ENCODE measurements around the gene ADAMTS18.
"Not testable (repeated sequence)": the region's sequence is repeated elsewhere in the genome, so short reads cannot be mapped to it uniquely, and the experiment has no call there.

The ADAMTS18 gene

DNA sequence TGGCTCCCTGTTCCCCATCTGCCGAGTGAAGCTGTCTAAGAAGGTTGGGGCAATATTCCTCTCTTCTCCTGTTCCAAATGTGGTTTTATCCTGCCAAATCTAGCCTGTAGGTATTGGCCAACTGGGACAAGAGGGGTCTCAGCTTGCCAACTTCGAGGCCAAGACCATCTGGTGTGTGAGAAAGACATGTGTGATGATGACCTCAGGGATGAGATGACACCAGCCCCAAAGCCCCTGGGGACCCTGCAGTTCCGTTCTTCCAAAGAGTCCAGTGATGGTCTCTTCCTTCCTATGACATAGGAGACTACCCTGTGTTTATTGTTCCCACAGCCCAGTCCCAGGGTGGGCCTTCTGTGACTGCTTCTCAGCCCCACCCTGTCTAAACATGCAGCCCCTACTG lies 34.8 kb upstream of the ADAMTS18 start:
- Histone ChIP-seq H3K9me3 (ENCODE audit: insufficient read depth, low read length) (no peaks in the 10 kb centered on the region), H2AFZ (ENCODE audit: low read depth, low read length) (no peak overlapping the region), H3K9ac (ENCODE audit: low read length) (no peak overlapping the region), H3K27me3 (ENCODE audit: low read depth, low read length) (peaks cover 40% of the 10 kb centered on the region), H3K79me2 (ENCODE audit: low read length) (no peaks in the 10 kb centered on the region), H3K4me3 (ENCODE audit: low read length) (no peak overlapping the region), H3K4me1 (ENCODE audit: low read length) (no peaks in the 10 kb centered on the region), H4K20me1 (ENCODE audit: insufficient read depth, low read length) (no peaks in the 10 kb centered on the region), H3K36me3 (replicated peaks; ENCODE audit: low read depth, low read length) (no peaks in the 10 kb centered on the region), H3K4me2 (ENCODE audit: low read length) (no peak overlapping the region), H3K27ac (ENCODE audit: low read length) (no peak overlapping the region)
- TF ChIP-seq, protein P1, sequence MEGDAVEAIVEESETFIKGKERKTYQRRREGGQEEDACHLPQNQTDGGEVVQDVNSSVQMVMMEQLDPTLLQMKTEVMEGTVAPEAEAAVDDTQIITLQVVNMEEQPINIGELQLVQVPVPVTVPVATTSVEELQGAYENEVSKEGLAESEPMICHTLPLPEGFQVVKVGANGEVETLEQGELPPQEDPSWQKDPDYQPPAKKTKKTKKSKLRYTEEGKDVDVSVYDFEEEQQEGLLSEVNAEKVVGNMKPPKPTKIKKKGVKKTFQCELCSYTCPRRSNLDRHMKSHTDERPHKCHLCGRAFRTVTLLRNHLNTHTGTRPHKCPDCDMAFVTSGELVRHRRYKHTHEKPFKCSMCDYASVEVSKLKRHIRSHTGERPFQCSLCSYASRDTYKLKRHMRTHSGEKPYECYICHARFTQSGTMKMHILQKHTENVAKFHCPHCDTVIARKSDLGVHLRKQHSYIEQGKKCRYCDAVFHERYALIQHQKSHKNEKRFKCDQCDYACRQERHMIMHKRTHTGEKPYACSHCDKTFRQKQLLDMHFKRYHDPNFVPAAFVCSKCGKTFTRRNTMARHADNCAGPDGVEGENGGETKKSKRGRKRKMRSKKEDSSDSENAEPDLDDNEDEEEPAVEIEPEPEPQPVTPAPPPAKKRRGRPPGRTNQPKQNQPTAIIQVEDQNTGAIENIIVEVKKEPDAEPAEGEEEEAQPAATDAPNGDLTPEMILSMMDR (IDR thresholded peaks at IDR 0.05; ENCODE audit: low read depth, low read length) = no peak
- TF ChIP-seq EZH2phosphoT487 (IDR thresholded peaks at IDR 0.05; ENCODE audit: low read depth) = no peak

DNA sequence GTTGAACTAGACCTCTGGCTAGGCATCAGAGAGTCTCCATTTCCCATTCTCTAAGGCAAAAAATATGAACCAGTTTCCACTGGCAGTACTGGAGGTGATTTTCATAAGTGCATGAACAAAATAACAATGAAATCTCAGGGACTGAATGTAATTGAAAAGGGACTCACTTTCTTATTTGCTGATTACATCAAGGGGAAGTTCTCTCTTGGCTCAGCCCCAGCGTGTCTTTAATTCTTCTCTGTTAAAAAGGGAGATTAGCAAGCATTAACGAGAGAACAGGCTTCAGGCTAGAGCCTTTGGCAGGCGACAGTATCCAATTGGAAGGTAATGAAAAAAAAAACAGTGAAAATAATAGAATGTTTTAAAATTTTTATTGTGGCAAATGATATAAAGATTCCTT lies 34.0 kb upstream of the ADAMTS18 start:
- Histone ChIP-seq H3K4me2 (ENCODE audit: low read length) (no peak overlapping the region), H3K79me2 (ENCODE audit: low read length) (no peaks in the 10 kb centered on the region), H3K27me3 (ENCODE audit: low read depth, low read length) (peaks cover 40% of the 10 kb centered on the region), H3K4me3 (ENCODE audit: low read length) (no peak overlapping the region), H3K27ac (ENCODE audit: low read length) (no peak overlapping the region), H3K9me3 (ENCODE audit: insufficient read depth, low read length) (no peaks in the 10 kb centered on the region), H3K36me3 (replicated peaks; ENCODE audit: low read depth, low read length) (no peaks in the 10 kb centered on the region), H3K4me1 (ENCODE audit: low read length) (no peaks in the 10 kb centered on the region), H3K9ac (ENCODE audit: low read length) (no peak overlapping the region), H4K20me1 (ENCODE audit: insufficient read depth, low read length) (no peaks in the 10 kb centered on the region), H2AFZ (ENCODE audit: low read depth, low read length) (no peak overlapping the region)
- TF ChIP-seq EZH2phosphoT487 (IDR thresholded peaks at IDR 0.05; ENCODE audit: low read depth) = no peak
- TF ChIP-seq, protein P1 (IDR thresholded peaks at IDR 0.05; ENCODE audit: low read depth, low read length) = no peak

DNA sequence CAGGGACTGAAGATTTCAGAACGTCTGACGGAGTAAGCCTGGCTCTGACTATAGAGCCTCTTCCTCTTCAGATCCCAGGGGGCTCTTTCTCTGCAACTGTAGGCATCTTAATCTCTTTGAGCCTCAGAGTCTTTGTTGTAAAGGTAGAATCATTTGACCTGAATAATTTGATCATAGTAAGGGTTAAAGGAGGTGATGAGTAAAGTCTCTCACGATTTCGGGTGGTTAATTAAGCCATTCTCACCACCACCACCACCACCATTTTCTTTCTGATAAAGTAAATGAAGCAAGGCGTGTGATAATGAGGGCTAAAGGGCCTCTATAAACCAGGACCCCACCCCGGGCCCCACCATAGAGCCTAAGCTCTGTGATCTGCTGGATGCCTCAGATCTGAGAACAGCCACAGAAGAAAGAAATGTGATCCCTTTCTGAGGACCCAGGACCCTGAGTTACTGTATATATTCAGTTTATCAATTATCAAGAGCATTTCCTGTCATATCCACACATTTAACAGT lies 33.0 kb upstream of the ADAMTS18 start:
- H3K4me3 ChIP-seq (ENCODE audit: low read length) = no peak overlapping the region
- TF ChIP-seq, protein P1 (IDR thresholded peaks at IDR 0.05; ENCODE audit: low read depth, low read length) = no peak
- TF ChIP-seq EZH2phosphoT487 (IDR thresholded peaks at IDR 0.05; ENCODE audit: low read depth) = no peak
- H4K20me1 ChIP-seq (ENCODE audit: insufficient read depth, low read length) = no peaks in the 10 kb centered on the region
- H3K27ac ChIP-seq (ENCODE audit: low read length) = no peak overlapping the region
- peaks cover 39% of the 10 kb centered on the region for H3K27me3 ChIP-seq (ENCODE audit: low read depth, low read length)
- no peaks in the 10 kb centered on the region for H3K79me2 ChIP-seq (ENCODE audit: low read length)
- H3K36me3 ChIP-seq (replicated peaks; ENCODE audit: low read depth, low read length) = no peaks in the 10 kb centered on the region
- no peak overlapping the region for H2AFZ ChIP-seq (ENCODE audit: low read depth, low read length)
- H3K9me3 ChIP-seq (ENCODE audit: insufficient read depth, low read length) = no peaks in the 10 kb centered on the region
- H3K4me1 ChIP-seq (ENCODE audit: low read length) = no peaks in the 10 kb centered on the region
- no peak overlapping the region for H3K9ac ChIP-seq (ENCODE audit: low read length)
- no peak overlapping the region for H3K4me2 ChIP-seq (ENCODE audit: low read length)

- not testable (repeated sequence) for H3K79me2 ChIP-seq (ENCODE audit: low read length); H4K20me1 ChIP-seq (ENCODE audit: insufficient read depth, low read length); H3K36me3 ChIP-seq (replicated peaks; ENCODE audit: low read depth, low read length); H3K9ac ChIP-seq (ENCODE audit: low read length); H3K27ac ChIP-seq (ENCODE audit: low read length); H2AFZ ChIP-seq (ENCODE audit: low read depth, low read length); H3K9me3 ChIP-seq (ENCODE audit: insufficient read depth, low read length); H3K4me1 ChIP-seq (ENCODE audit: low read length); H3K4me2 ChIP-seq (ENCODE audit: low read length); H3K4me3 ChIP-seq (ENCODE audit: low read length)
- peaks cover 31% of the 10 kb centered on the region; the same call in 1 of the 2 replicates for H3K27me3 ChIP-seq (ENCODE audit: low read depth, low read length)
Measured at GRCh38 chr16:77463659-77464058, 28.8 kb upstream of the ADAMTS18 start.

DNA sequence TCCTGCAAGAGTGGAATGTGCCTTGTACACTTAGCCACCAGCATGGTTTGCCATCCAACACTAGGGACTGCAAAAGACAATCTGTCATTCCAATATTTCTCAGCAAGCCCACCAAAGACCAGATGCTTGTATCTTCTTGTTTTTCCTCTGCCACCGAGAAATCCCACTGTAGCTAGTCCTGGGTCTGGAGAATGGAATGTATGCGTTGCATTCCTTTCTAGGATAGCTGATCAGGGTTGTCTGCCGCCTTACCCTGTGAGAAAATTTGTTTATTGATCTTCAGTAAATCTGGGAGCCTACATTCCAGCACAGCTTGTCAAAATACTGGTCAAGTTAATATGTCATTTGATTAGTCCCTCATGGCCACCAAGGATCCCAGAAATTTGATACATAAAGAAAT lies 28.1 kb upstream of the ADAMTS18 start:
- Histone ChIP-seq H3K4me1 (ENCODE audit: low read length) (no peaks in the 10 kb centered on the region), H2AFZ (ENCODE audit: low read depth, low read length) (no peak overlapping the region), H4K20me1 (ENCODE audit: insufficient read depth, low read length) (no peaks in the 10 kb centered on the region), H3K4me2 (ENCODE audit: low read length) (no peak overlapping the region), H3K36me3 (replicated peaks; ENCODE audit: low read depth, low read length) (no peaks in the 10 kb centered on the region), H3K79me2 (ENCODE audit: low read length) (no peaks in the 10 kb centered on the region), H3K4me3 (ENCODE audit: low read length) (no peak overlapping the region), H3K27me3 (ENCODE audit: low read depth, low read length) (peaks cover 26% of the 10 kb centered on the region; the same call in 1 of the 2 replicates), H3K27ac (ENCODE audit: low read length) (no peak overlapping the region), H3K9ac (ENCODE audit: low read length) (no peak overlapping the region), H3K9me3 (ENCODE audit: insufficient read depth, low read length) (no peaks in the 10 kb centered on the region)
- no peak for TF ChIP-seq EZH2phosphoT487 (IDR thresholded peaks at IDR 0.05; ENCODE audit: low read depth)
- TF ChIP-seq, protein P1 (IDR thresholded peaks at IDR 0.05; ENCODE audit: low read depth, low read length) = no peak
